Sigmoid colon (tissue), 7 donors: ENCODE data around the gene ELMO3. TPM values are rescaled to one million over a fixed set of nuclear protein-coding genes. Genes with fewer than 3 reads are reported as not detected.
A peak's percentile ranks its signal among the peaks of the same experiment; 100 is the strongest.

Source experiments
- DNase-seq: peaks from one replicate; pipeline ENCODE4 v3.0.0-alpha.2; 2019
- H3K27ac ChIP-seq, 4 donors: fragments of 200-600 bp; sonication (generic); one replicate each; pipeline ENCODE4 v1.5.1; 2016 to 2019; ENCODE audit warnings: mild to moderate bottlenecking in 1 of 4
- H3K27me3 ChIP-seq, 3 donors: fragments of 200-600 bp; sonication (generic); one replicate each; pipeline ENCODE4 v1.5.1; 2019; ENCODE audit warnings: mild to moderate bottlenecking in 1 of 3
- H3K36me3 ChIP-seq, 4 donors: fragments of 200-600 bp; sonication (generic); one replicate each; pipeline ENCODE4 v1.5.1; 2016 to 2019
- H3K4me1 ChIP-seq, 4 donors: fragments of 200-600 bp; sonication (generic); one replicate each; pipeline ENCODE4 v1.5.1; 2017 to 2019
- H3K4me3 ChIP-seq, 4 donors: fragments of 200-600 bp; sonication (generic); one replicate each; pipeline ENCODE4 v1.5.1; 2017 to 2019; ENCODE audit warnings: mild to moderate bottlenecking in 2 of 4, moderate library complexity in 1 of 4
- H3K9me3 ChIP-seq, 4 donors: fragments of 200-600 bp in 3 of 4; sonication (generic) in 3 of 4; one replicate each; pipeline versions ENCODE4 v1.5.1 to v1.6.1; 2013 to 2019
- CTCF ChIP-seq, 4 experiments: fragments of 450-650 bp in 3 of 4; fragments of 200-600 bp in 1 of 4; IDR thresholded peaks; one replicate each; pipeline ENCODE4 v1.5.1; 2016 to 2019; ENCODE audit warnings: antibody characterized with exemption in 4 of 4, mild to moderate bottlenecking in 3 of 4, moderate library complexity in 2 of 4
- EP300 ChIP-seq, 4 donors: sonication (generic); formaldehyde crosslinking; IDR thresholded peaks; one replicate each; pipeline ENCODE4 v1.6.1; 2017; ENCODE audit warnings: antibody characterized with exemption in 4 of 4
- POLR2A ChIP-seq, 2 donors: fragments of 450-650 bp; IDR thresholded peaks; one replicate each; pipeline ENCODE4 v1.6.1; 2016; ENCODE audit warnings: antibody characterized with exemption in 2 of 2, mild to moderate bottlenecking in 2 of 2, moderate library complexity in 2 of 2
- POLR2AphosphoS5 ChIP-seq, 4 donors: sonication (generic); formaldehyde crosslinking; IDR thresholded peaks; one replicate each; pipeline ENCODE4 v1.6.1; 2017; ENCODE audit warnings: antibody characterized with exemption in 4 of 4
- WGBS, 2 donors: extraction: QIAGEN DNeasy Blood & Tissue Kit; methylation state at CpG; one replicate each; pipeline ENCODE4 v1.1.7; 2013; 5-methylcytosine and 5-hydroxymethylcytosine counted together
- intact Hi-C: fragments of 100-400 bp; cut with DNase I; formaldehyde crosslinking; loops from one replicate; pipeline ENCODE4 v1.15.1; 2023
- polyA plus RNA-seq, 3 donors: library from polyadenylated mRNA; stranded (reverse); fragments of 200-250 nt; gene quantifications; one replicate each; pipeline ENCODE4 v1.2.3, GENCODE V29; 2013
- total RNA-seq, 4 donors: library from RNA; depleted of rRNA; stranded (reverse); fragments of >200 nt; gene quantifications; one replicate each; pipeline ENCODE4 v1.1.0, GENCODE V29; 2016
- donor health status: healthy with polysubstance abuse.
- donor health status: Bipolar disorder and iron deficiency.
- donor health status: healthy.

The ELMO3 gene
- total and polyA plus RNA-seq, 7 donors = 0.14 to 41.8 (median 1.7) TPM

GRCh38 chr16:67242138-67242730 lies 43.3 kb downstream of the ELMO3 start:
- H3K4me3 ChIP-seq = no peak overlapping the region
- no peak for DNase-seq
- H3K36me3 ChIP-seq = peaks cover 3 to 23% (median 11%) of the 10 kb centered on the region in 4 donors
- H3K27ac ChIP-seq = peak overlapping the region in 2 of 4 donors; percentile 58 to 65
- no peaks in the 10 kb centered on the region for H3K9me3 ChIP-seq
- 85 to 87% methylated on average over 4 of the region's 4 CpGs for WGBS, 2 donors
- intact Hi-C loops = no loop called here
- no peaks in the 10 kb centered on the region for H3K27me3 ChIP-seq
- TF ChIP-seq EP300 (IDR thresholded peaks at IDR 0.05) (no peak), POLR2A (IDR thresholded peaks at IDR 0.05) (no peak), POLR2AphosphoS5 (IDR thresholded peaks at IDR 0.05) (no peak), CTCF (IDR thresholded peaks at IDR 0.05) (no peak)
- H3K4me1 ChIP-seq = peaks cover 0 to 60% (median 39%) of the 10 kb centered on the region in 4 donors

- Histone ChIP-seq H3K36me3 (peaks cover 0 to 11% (median 2%) of the 10 kb centered on the region in 4 donors), H3K4me1 (peaks cover 0 to 70% (median 50%) of the 10 kb centered on the region in 4 donors), H3K27ac (peak overlapping the region; percentile 80 to 89 (median 83)), H3K4me3 (no peak overlapping the region), H3K9me3 (no peaks in the 10 kb centered on the region), H3K27me3 (peaks cover 0 to 3% (median 2%) of the 10 kb centered on the region in 3 donors)
- 84 to 85% methylated on average over 4 of the region's 4 CpGs for WGBS, 2 donors
- intact Hi-C loops = no loop called here
- no peak for DNase-seq
- no peak for TF ChIP-seq CTCF (IDR thresholded peaks at IDR 0.05)
- TF ChIP-seq EP300 (IDR thresholded peaks at IDR 0.05) = no peak
- TF ChIP-seq POLR2AphosphoS5 (IDR thresholded peaks at IDR 0.05) = no peak
- TF ChIP-seq POLR2A (IDR thresholded peaks at IDR 0.05) = no peak
Observed at GRCh38 chr16:67243481-67243880, 44.5 kb downstream of the ELMO3 start.

- no peaks in the 10 kb centered on the region for H3K36me3 ChIP-seq
- H3K4me3 ChIP-seq = no peak overlapping the region
- DNase-seq = peak; percentile 83
- H3K9me3 ChIP-seq = no peaks in the 10 kb centered on the region
- peaks cover 0 to 78% (median 60%) of the 10 kb centered on the region in 4 donors for H3K4me1 ChIP-seq
- 19 to 39% methylated on average over 5 of the region's 5 CpGs for WGBS, 2 donors
- H3K27me3 ChIP-seq = peaks cover 7 to 14% (median 7%) of the 10 kb centered on the region in 3 donors
- no peak for TF ChIP-seq CTCF (IDR thresholded peaks at IDR 0.05)
- no peak for TF ChIP-seq EP300 (IDR thresholded peaks at IDR 0.05)
- TF ChIP-seq POLR2A (IDR thresholded peaks at IDR 0.05) = no peak
- TF ChIP-seq POLR2AphosphoS5 (IDR thresholded peaks at IDR 0.05) = peak in 1 of 4 donors; percentile 14
- intact Hi-C loops = loop anchor here (1.0 to 5.0 kb wide), 2 partner anchors 61 to 153 kb away; partner anchors contain the start of gene MATCAP1
- peak overlapping the region; percentile 80 to 89 (median 83) for H3K27ac ChIP-seq
Observed at GRCh38 chr16:67244387-67245185, 45.7 kb downstream of the ELMO3 start.

- peak; percentile 56 for DNase-seq
- 53 to 54% methylated on average over 4 of the region's 4 CpGs for WGBS, 2 donors
- peak overlapping the region in 1 of 4 donors; percentile 62 for H3K4me3 ChIP-seq
- H3K4me1 ChIP-seq = peaks cover 0 to 77% (median 60%) of the 10 kb centered on the region in 4 donors
- peaks cover 7 to 20% (median 13%) of the 10 kb centered on the region in 3 donors for H3K27me3 ChIP-seq
- no peaks in the 10 kb centered on the region for H3K9me3 ChIP-seq
- TF ChIP-seq POLR2AphosphoS5 (IDR thresholded peaks at IDR 0.05) = no peak
- no peak for TF ChIP-seq CTCF (IDR thresholded peaks at IDR 0.05)
- TF ChIP-seq EP300 (IDR thresholded peaks at IDR 0.05) = no peak
- TF ChIP-seq POLR2A (IDR thresholded peaks at IDR 0.05) = no peak
- no peaks in the 10 kb centered on the region for H3K36me3 ChIP-seq
- intact Hi-C loops = loop anchor here (1.0 to 5.0 kb wide), 2 partner anchors 62 to 152 kb away; partner anchors contain the start of gene MATCAP1
- peak overlapping the region; percentile 80 to 89 (median 83) for H3K27ac ChIP-seq
Observed at GRCh38 chr16:67245186-67245585, 46.3 kb downstream of the ELMO3 start.
